Stimulated activated CD8-positive, alpha-beta memory T cell treated with anti-CD3 and anti-CD28 coated beads, Interleukin-2, amount 100 ng/mL, for 1 hour (primary cell): ENCODE data around the gene ADGRL3.
"Not testable (repeated sequence)": the region's sequence is repeated elsewhere in the genome, so short reads cannot be mapped to it uniquely, and the experiment has no call there.

ENCODE experiments used
- DNase-seq, 2 donors: peaks; one replicate each; pipeline ENCODE4 v3.0.0-alpha.2; 2020; ENCODE audit warnings: low read depth in 2 of 2

ADGRL3 gene

GRCh38 chr4:61493470-61493869 is 293.3 kb downstream of the ADGRL3 start:
- no peak for DNase-seq

- no peak for DNase-seq
Observed at GRCh38 chr4:61500883-61501282, 300.8 kb downstream of the ADGRL3 start.

- no peak for DNase-seq
Observed at GRCh38 chr4:61501812-61502211, 301.7 kb downstream of the ADGRL3 start.

- no peak for DNase-seq
Observed at GRCh38 chr4:61505773-61506685, 305.9 kb downstream of the ADGRL3 start.

- no peak for DNase-seq
Observed at GRCh38 chr4:61507091-61507490, 307.0 kb downstream of the ADGRL3 start.

- DNase-seq: not testable (repeated sequence)
Observed at GRCh38 chr4:61509721-61510241, 309.7 kb downstream of the ADGRL3 start.

- no peak for DNase-seq
Observed at GRCh38 chr4:61511716-61512488, 311.8 kb downstream of the ADGRL3 start.

GRCh38 chr4:61514991-61515390 is 314.9 kb downstream of the ADGRL3 start:
- DNase-seq: no peak

- DNase-seq: no peak
Observed at GRCh38 chr4:61517144-61517543, 317.0 kb downstream of the ADGRL3 start.

- no peak for DNase-seq
Observed at GRCh38 chr4:61520166-61520565, 320.0 kb downstream of the ADGRL3 start.

GRCh38 chr4:61520681-61521160 is 320.6 kb downstream of the ADGRL3 start:
- DNase-seq: no peak

GRCh38 chr4:61521451-61521850 is 321.3 kb downstream of the ADGRL3 start:
- DNase-seq: no peak

GRCh38 chr4:61522312-61522711 is 322.2 kb downstream of the ADGRL3 start:
- DNase-seq: no peak

GRCh38 chr4:61527888-61528287 is 327.8 kb downstream of the ADGRL3 start:
- no peak for DNase-seq

GRCh38 chr4:61528595-61528994 is 328.5 kb downstream of the ADGRL3 start:
- no peak for DNase-seq

GRCh38 chr4:61531188-61531587 is 331.1 kb downstream of the ADGRL3 start:
- DNase-seq: no peak

GRCh38 chr4:61532336-61533000 is 332.3 kb downstream of the ADGRL3 start:
- DNase-seq: no peak

GRCh38 chr4:61533140-61533539 is 333.0 kb downstream of the ADGRL3 start:
- no peak for DNase-seq

GRCh38 chr4:61540944-61541343 is 340.8 kb downstream of the ADGRL3 start:
- no peak for DNase-seq

- DNase-seq: no peak
Observed at GRCh38 chr4:61541459-61541858, 341.3 kb downstream of the ADGRL3 start.

- DNase-seq: no peak
Observed at GRCh38 chr4:61543976-61544375, 343.9 kb downstream of the ADGRL3 start.
